Thoracic aorta (tissue), 2 donors: Measurements from ENCODE around the gene TAS2R43. TPM values are rescaled to one million over a fixed set of nuclear protein-coding genes. Genes with fewer than 3 reads are reported as not detected.
"Not testable (repeated sequence)": the region's sequence is repeated elsewhere in the genome, so short reads cannot be mapped to it uniquely, and the experiment has no call there.

ENCODE experiments used
- ATAC-seq: fragments of 150-250 bp; one replicate; pipeline ENCODE4 v1.8.0; 2017; ENCODE audit warnings: low read depth; ENCODE audit not compliant: insufficient number of reproducible peaks, low FRiP score
- DNase-seq: peaks from one replicate; pipeline ENCODE4 v3.0.0-alpha.2; 2020; ENCODE audit warnings: low spot score
- H3K27ac ChIP-seq, 2 donors: fragments of 200-600 bp; sonication (generic); 1 replicate in 1 of 2; 2 replicates in 1 of 2; pipeline ENCODE4 v1.5.1; 2016; ENCODE audit warnings: mild to moderate bottlenecking in 2 of 2, moderate library complexity in 2 of 2
- H3K27me3 ChIP-seq: fragments of 200-600 bp; sonication (generic); replicated peaks from 2 replicates; pipeline ENCODE4 v1.6.0; 2016; ENCODE audit warnings: mild to moderate bottlenecking; ENCODE audit not compliant: insufficient read depth
- H3K36me3 ChIP-seq: fragments of 200-600 bp; sonication (generic); one replicate; pipeline ENCODE4 v1.5.1; 2016
- H3K4me1 ChIP-seq, 2 donors: fragments of 200-600 bp; sonication (generic); 1 replicate in 1 of 2; 2 replicates in 1 of 2; pipeline versions ENCODE4 v1.5.1 to v1.6.0; 2016; ENCODE audit warnings: low read depth in 2 of 2, mild to moderate bottlenecking in 1 of 2; ENCODE audit not compliant: control insufficient read depth in 1 of 2
- H3K4me3 ChIP-seq: fragments of 200-600 bp; sonication (generic); 2 replicates; pipeline ENCODE4 v1.5.1; 2016; ENCODE audit warnings: mild to moderate bottlenecking
- H3K9me3 ChIP-seq: fragments of 200-600 bp; sonication (generic); 2 replicates; pipeline ENCODE4 v1.5.1; 2016
- total RNA-seq, 2 donors: library from RNA; depleted of rRNA; stranded (reverse); fragments of >200 nt; gene quantifications; one replicate each; pipeline versions ENCODE4 v1.1.0 to v1.2.3, GENCODE V29; 2016
- TF ChIP-seq, protein P1 (sequence below): fragments of 200-600 bp; sonication (generic); IDR thresholded peaks from one replicate; pipeline ENCODE4 v1.5.1; 2019; ENCODE audit warnings: antibody characterized with exemption

The TAS2R43 gene
- total RNA-seq, 2 donors from 2014 or later = 2.7 to 6.3 TPM

DNA sequence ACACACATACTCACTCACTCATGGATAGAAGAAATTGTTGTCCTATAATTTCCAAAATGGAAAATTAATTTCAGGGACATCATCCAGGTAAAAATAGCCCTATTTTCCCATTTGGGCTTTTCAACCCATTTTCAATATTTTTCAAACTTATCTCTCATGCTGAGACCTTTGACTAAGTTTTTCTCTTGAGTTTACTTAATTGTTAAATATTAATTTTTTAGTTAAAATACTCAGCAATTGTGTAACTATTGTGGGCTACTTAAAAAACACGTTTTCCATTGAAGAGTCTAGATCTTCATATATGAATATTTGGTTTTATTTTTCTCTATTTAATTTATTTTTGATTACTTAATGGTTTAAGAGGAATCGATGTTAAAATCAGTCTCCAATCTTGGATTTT is 14.2 kb upstream of the TAS2R43 start:
- TF ChIP-seq, protein P1, sequence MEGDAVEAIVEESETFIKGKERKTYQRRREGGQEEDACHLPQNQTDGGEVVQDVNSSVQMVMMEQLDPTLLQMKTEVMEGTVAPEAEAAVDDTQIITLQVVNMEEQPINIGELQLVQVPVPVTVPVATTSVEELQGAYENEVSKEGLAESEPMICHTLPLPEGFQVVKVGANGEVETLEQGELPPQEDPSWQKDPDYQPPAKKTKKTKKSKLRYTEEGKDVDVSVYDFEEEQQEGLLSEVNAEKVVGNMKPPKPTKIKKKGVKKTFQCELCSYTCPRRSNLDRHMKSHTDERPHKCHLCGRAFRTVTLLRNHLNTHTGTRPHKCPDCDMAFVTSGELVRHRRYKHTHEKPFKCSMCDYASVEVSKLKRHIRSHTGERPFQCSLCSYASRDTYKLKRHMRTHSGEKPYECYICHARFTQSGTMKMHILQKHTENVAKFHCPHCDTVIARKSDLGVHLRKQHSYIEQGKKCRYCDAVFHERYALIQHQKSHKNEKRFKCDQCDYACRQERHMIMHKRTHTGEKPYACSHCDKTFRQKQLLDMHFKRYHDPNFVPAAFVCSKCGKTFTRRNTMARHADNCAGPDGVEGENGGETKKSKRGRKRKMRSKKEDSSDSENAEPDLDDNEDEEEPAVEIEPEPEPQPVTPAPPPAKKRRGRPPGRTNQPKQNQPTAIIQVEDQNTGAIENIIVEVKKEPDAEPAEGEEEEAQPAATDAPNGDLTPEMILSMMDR = no peak
- no peak for ATAC-seq
- H3K9me3 ChIP-seq = peaks cover 5% of the 10 kb centered on the region

DNA sequence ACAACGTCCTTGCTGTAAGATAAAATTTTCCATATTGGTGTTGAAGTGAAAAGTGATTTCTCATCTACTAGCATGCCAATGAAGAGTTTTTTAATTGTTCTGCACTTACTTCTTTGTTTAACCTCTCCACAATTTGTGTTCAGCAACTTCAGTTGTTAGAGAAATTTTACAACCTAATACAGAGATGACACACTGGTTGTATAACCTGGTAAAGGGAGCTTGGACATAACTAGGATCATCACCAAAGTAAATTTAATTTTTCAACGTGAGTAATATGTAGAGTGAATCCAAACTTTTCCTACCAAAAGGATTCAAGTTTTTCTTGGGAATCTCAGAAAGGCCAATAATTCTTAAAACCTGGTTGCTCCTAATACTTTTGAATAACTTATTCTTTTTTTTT is 13.4 kb upstream of the TAS2R43 start:
- H3K27ac ChIP-seq = no peak overlapping the region
- ATAC-seq (no peak), DNase-seq (no peak)
- H3K27me3 ChIP-seq = no peaks in the 10 kb centered on the region
- no peak overlapping the region for H3K4me3 ChIP-seq
- TF ChIP-seq, protein P1 = no peak
- no peaks in the 10 kb centered on the region for H3K4me1 ChIP-seq
- no peaks in the 10 kb centered on the region for H3K9me3 ChIP-seq
- no peaks in the 10 kb centered on the region for H3K36me3 ChIP-seq

More for the DNA sequence above, 14.2 kb upstream of the TAS2R43 start:
- Histone ChIP-seq H3K4me1 (no peaks in the 10 kb centered on the region), H3K4me3 (no peak overlapping the region), H3K27me3 (no peaks in the 10 kb centered on the region), H3K36me3 (no peaks in the 10 kb centered on the region), H3K27ac (no peak overlapping the region)
- DNase-seq = no peak

DNA sequence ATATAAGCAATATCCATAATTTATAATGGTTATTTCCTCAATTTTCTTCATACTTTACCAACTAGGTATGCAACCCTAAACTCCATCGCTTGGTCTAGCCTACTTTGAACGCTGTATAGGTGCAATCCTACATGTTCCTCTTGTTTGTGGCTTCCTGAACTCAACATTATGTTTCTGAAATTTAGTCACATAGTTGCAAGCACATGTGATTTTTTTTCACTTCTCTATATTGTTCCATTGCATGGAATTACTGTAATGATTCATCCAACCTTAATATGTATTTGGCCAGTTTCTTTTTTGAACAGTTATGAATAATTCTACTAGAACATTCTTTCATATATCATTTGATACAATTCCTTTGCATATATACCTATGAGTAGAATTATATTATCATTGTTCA is 2.8 kb upstream of the TAS2R43 start:
- ATAC-seq, H3K27me3 ChIP-seq, H3K4me1 ChIP-seq, DNase-seq, H3K4me3 ChIP-seq, H3K9me3 ChIP-seq, H3K27ac ChIP-seq, H3K36me3 ChIP-seq: not testable (repeated sequence)

DNA sequence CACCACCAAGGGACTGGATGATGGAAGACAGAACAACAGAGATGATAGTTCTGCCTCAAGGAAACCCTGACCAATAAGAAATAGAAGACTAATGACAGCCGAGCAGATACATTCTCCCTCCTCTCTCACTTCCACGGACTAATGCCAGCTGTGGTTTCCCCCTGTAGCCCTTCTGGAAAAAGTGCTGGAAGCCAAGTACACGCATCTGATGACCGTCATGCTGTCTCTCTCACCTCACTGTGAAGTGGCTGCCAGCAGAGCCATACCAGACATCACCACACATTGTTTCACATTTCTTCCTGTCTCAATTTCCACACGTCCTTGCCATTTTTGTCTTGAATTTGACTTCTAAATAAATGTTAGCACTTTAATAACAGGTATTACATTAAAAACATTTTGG is 2.9 kb downstream of the TAS2R43 start:
- DNase-seq = no peak
- H3K4me3 ChIP-seq = no peak overlapping the region
- H3K27me3 ChIP-seq = no peaks in the 10 kb centered on the region
- H3K4me1 ChIP-seq = no peaks in the 10 kb centered on the region
- no peaks in the 10 kb centered on the region for H3K36me3 ChIP-seq
- TF ChIP-seq, protein P1 = no peak
- no peaks in the 10 kb centered on the region for H3K9me3 ChIP-seq
- ATAC-seq = no peak
- no peak overlapping the region for H3K27ac ChIP-seq

DNA sequence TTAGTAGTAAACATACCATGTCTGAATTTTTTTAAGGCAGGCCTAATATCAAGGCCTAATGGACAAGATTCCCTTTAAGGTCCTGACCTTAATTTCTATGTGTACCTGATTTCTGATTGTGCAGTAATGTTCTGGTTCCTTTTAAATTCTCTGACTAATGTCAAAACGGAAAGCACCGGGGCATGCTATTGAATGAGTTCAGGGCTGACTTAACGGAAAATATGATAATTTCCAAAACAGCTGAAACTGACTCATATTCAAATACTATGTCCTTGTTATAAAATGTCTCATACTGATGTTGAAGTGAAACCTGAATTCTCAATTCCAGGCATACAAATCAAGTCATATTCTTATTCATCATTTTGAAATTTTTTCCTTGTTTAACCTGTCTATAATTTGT is 6.7 kb downstream of the TAS2R43 start:
- TF ChIP-seq, protein P1 = no peak
- ATAC-seq = no peak
- no peaks in the 10 kb centered on the region for H3K27me3 ChIP-seq
- H3K9me3 ChIP-seq = no peaks in the 10 kb centered on the region
- H3K4me1 ChIP-seq = no peaks in the 10 kb centered on the region
- no peaks in the 10 kb centered on the region for H3K36me3 ChIP-seq
- DNase-seq = no peak
- H3K4me3 ChIP-seq = no peak overlapping the region
- H3K27ac ChIP-seq = no peak overlapping the region

DNA sequence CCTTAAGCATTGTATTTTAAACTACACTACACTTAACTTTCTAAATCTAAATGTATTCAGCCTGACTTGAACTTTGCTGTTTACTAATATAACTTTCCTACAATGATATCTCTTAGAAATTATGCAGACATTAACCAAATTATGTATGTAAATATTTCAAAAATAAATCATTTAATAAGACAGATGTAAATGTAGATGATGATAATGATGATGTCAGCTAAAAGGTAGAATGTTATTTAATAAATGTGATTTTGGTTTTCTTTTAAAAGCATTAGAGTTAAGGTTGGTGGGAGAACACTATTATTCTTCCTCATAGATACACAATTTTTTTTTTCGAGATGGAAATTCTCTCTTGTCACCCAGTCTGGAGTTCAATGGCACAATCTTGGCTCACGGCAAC is 10.1 kb downstream of the TAS2R43 start:
- TF ChIP-seq, protein P1 = no peak
- Histone ChIP-seq H3K36me3 (no peaks in the 10 kb centered on the region), H3K4me1 (no peaks in the 10 kb centered on the region), H3K27ac (no peak overlapping the region), H3K4me3 (no peak overlapping the region), H3K27me3 (no peaks in the 10 kb centered on the region), H3K9me3 (no peaks in the 10 kb centered on the region)
- ATAC-seq = no peak
- DNase-seq = no peak
